Uterus (tissue), 2 donors: ENCODE measurements around the gene CHST5.

ENCODE experiments used
- CTCF ChIP-seq, 4 experiments: fragments of 200-600 bp in 2 of 4; fragments of 450-650 bp in 2 of 4; sonication (generic) in 2 of 4; IDR thresholded peaks; one replicate each; pipeline ENCODE4 v1.5.1; 2016 to 2019; ENCODE audit warnings: antibody characterized with exemption in 4 of 4, mild to moderate bottlenecking in 2 of 4, moderate library complexity in 1 of 4
- POLR2A ChIP-seq, 2 donors: fragments of 450-650 bp; IDR thresholded peaks; one replicate each; pipeline ENCODE4 v1.6.1; 2016; ENCODE audit warnings: antibody characterized with exemption in 2 of 2, mild to moderate bottlenecking in 1 of 2, moderate library complexity in 1 of 2

- TF ChIP-seq CTCF (IDR thresholded peaks at IDR 0.05) (no peak), POLR2A (IDR thresholded peaks at IDR 0.05) (no peak)
These were observed 50.5 kb downstream of the CHST5 start for GRCh38 chr16:75485230-75486013.
